Neutrophil (primary cell): Measurements from ENCODE around the gene PARD3.

Source experiments
- H3K27ac ChIP-seq: fragments of 200-600 bp; sonication (generic); 2 replicates; pipeline ENCODE4 v1.5.1; 2016; ENCODE audit warnings: mild to moderate bottlenecking, moderate library complexity
- H3K27me3 ChIP-seq: fragments of 200-600 bp; sonication (generic); 2 replicates; pipeline ENCODE4 v1.6.0; 2016; ENCODE audit warnings: mild to moderate bottlenecking
- H3K36me3 ChIP-seq: fragments of 200-600 bp; sonication (generic); 2 replicates; pipeline ENCODE4 v1.5.1; 2017
- H3K4me1 ChIP-seq, 2 experiments: fragments of 200-600 bp in 1 of 2; sonication (generic) in 1 of 2; 1 replicate in 1 of 2; 2 replicates in 1 of 2; pipeline versions ENCODE4 v1.5.1 to v1.6.1; 2013 to 2016; ENCODE audit warnings: low read depth in 1 of 2, low read length in 1 of 2, mild to moderate bottlenecking in 1 of 2, moderate library complexity in 1 of 2; ENCODE audit not compliant: control insufficient read depth in 1 of 2, insufficient read depth in 1 of 2
- H3K4me3 ChIP-seq, 2 experiments: fragments of 200-600 bp in 1 of 2; sonication (generic) in 1 of 2; 1 replicate in 1 of 2; 2 replicates in 1 of 2; pipeline ENCODE4 v1.5.1; 2013 to 2016; ENCODE audit warnings: low read depth in 1 of 2, low read length in 1 of 2, mild to moderate bottlenecking in 1 of 2, moderate library complexity in 1 of 2
- H3K9me3 ChIP-seq: fragments of 200-600 bp; sonication (generic); 2 replicates; pipeline ENCODE4 v1.5.1; 2016
- CTCF ChIP-seq: fragments of 200-600 bp; sonication (generic); IDR thresholded peaks from 2 replicates; pipeline ENCODE4 v1.5.1; 2016; ENCODE audit warnings: antibody characterized with exemption

The PARD3 gene

GRCh38 chr10:34178196-34178595 lies 636.9 kb downstream of the PARD3 start:
- TF ChIP-seq CTCF, result no peak
- no peak overlapping the region for H3K4me3 ChIP-seq
- no peaks in the 10 kb centered on the region for H3K27me3 ChIP-seq
- H3K36me3 ChIP-seq, result no peaks in the 10 kb centered on the region
- no peak overlapping the region for H3K27ac ChIP-seq
- H3K4me1 ChIP-seq, result peaks cover 3 to 7% of the 10 kb centered on the region in 2 experiments
- H3K9me3 ChIP-seq, result no peaks in the 10 kb centered on the region

DNA sequence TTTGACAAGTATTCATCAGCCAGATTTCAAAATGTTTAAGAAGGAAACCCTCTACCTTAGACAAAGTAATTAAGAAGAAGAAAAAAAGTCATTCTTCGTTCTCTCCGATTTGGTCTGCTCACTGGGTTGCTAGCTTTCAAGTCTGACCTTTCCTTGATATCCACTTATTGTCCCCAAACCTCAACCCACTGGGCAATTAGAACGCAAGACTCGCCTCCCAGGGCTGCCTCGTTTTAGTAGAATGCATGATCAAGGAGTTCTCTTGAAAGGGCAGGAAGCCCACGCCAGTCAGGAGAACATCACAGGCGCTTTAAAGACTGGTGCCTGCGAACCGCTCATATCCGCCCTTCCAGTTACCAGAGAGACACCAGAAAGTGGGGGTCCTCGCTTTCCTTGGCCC lies 637.7 kb downstream of the PARD3 start:
- TF ChIP-seq CTCF, result no peak
- H3K36me3 ChIP-seq, result no peaks in the 10 kb centered on the region
- H3K27me3 ChIP-seq, result no peaks in the 10 kb centered on the region
- no peak overlapping the region for H3K27ac ChIP-seq
- no peaks in the 10 kb centered on the region for H3K9me3 ChIP-seq
- peaks cover 9 to 11% of the 10 kb centered on the region in 2 experiments for H3K4me1 ChIP-seq
- no peak overlapping the region for H3K4me3 ChIP-seq

- Histone ChIP-seq H3K4me3 (no peak overlapping the region), H3K36me3 (no peaks in the 10 kb centered on the region), H3K9me3 (no peaks in the 10 kb centered on the region), H3K27me3 (no peaks in the 10 kb centered on the region), H3K27ac (no peak overlapping the region), H3K4me1 (peaks cover 9 to 11% of the 10 kb centered on the region in 2 experiments)
- no peak for TF ChIP-seq CTCF
These were observed 638.7 kb downstream of the PARD3 start for GRCh38 chr10:34176351-34176750.

DNA sequence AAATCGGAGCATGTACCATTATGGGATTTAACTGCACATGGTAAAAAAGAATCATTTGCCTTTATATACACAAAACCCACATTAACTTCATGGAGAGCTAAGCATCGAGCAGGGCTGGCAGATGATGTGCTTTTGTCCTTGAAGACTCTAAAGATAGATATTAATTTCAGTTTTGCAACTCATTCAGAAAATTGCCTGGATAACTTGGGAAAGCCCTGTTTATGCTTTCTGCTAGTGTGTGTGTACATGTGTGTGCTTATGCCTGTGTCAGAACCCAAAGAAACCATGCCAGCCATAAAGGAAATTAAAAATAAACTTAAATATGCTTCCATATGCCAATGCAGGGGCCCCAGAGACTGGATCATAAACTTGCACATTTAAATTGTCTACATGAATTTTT lies 640.0 kb downstream of the PARD3 start:
- no peaks in the 10 kb centered on the region for H3K9me3 ChIP-seq
- no peaks in the 10 kb centered on the region for H3K36me3 ChIP-seq
- H3K27me3 ChIP-seq, result peaks cover 6% of the 10 kb centered on the region
- H3K4me1 ChIP-seq, result peaks cover 9 to 11% of the 10 kb centered on the region in 2 experiments
- no peak for TF ChIP-seq CTCF
- no peak overlapping the region for H3K4me3 ChIP-seq
- H3K27ac ChIP-seq, result no peak overlapping the region

- TF ChIP-seq CTCF, result no peak
- Histone ChIP-seq H3K36me3 (no peaks in the 10 kb centered on the region), H3K9me3 (no peaks in the 10 kb centered on the region), H3K4me3 (no peak overlapping the region), H3K27me3 (peaks cover 10% of the 10 kb centered on the region), H3K27ac (no peak overlapping the region), H3K4me1 (peaks cover 9 to 11% of the 10 kb centered on the region in 2 experiments)
These were observed 642.1 kb downstream of the PARD3 start for GRCh38 chr10:34172936-34173533.
